Measurements from ENCODE around the gene KRTAP22-2.

GRCh38 chr21:30582870-30583269, 7.3 kb downstream of the KRTAP22-2 start:
- TF ChIP-seq POLR2A (IDR thresholded peaks at IDR 0.05) (no peak), CTCF (IDR thresholded peaks at IDR 0.05) (no peak)
